Retinal pigment epithelial cell (primary cell): ENCODE results near the gene DNER.

ENCODE experiments used
- DNase-seq: peaks from one replicate; pipeline ENCODE4 v3.0.0-alpha.2; 2010; ENCODE audit warnings: low read depth
- H3K4me3 ChIP-seq: 2 replicates; pipeline ENCODE4 v1.5.1; 2011; ENCODE audit warnings: mild to moderate bottlenecking, low read length, control low read depth, moderate library complexity
- CTCF ChIP-seq: conservative IDR thresholded peaks from 2 replicates; pipeline ENCODE4 v1.5.1; 2011; ENCODE audit warnings: low read depth, low read length, control low read depth, inconsistent platforms

Gene DNER

DNA sequence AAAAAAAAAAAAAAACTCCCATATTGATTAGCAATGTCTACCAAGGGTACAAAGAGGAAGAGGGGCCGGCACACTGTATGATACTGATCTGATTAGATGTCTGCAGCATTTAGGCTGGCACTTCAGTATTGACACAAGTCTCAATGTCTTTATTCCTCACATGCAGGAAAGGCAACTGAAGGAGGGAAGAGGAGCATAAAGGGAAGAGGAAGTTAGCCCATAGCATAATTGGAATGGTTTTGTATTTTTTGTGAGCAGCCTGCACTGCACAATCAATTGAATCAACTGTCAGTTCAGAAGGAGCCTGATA lies 79.0 kb downstream of the DNER start:
- DNase-seq = no peak
- no peak overlapping the region for H3K4me3 ChIP-seq
- TF ChIP-seq CTCF = no peak

DNA sequence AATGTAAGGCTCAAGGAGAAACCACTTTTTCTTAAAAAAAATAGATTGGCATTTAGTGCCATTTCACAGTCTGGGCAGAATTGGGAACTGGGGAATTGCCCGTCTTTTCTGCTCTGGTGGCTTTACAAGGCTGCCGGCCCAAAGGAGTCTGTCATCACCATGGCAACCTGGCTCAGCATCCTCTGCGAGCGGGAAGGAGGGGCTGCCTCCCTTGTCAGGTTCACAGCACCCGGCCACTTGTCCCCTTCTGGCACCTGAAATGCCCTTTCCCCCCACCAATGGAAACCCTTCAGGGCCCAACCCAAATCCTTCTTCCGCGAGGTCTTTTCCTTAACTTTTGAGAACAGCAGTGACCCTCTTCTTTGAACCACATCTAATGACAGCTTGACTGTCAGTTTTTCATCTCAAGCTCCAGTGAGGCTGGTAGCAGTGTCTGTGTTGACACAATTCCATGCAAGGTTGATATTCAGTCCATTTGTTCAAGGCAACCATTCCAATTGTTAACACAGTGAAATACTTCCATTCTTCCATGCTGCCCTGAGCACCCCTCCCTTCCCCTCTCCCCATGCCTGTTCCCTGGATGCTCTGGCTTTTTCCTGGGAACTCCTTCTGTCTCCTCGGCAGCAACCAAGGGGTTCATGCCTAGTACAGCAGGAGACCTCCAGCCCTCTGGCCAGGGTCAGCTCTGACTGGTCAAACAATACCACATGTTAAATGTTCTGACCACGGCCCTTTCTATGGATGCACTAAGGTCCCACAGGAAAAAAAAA lies 79.6 kb downstream of the DNER start:
- no peak for DNase-seq
- no peak for TF ChIP-seq CTCF
- H3K4me3 ChIP-seq = no peak overlapping the region

- DNase-seq = no peak
- TF ChIP-seq CTCF = no peak
- no peak overlapping the region for H3K4me3 ChIP-seq
Observed at GRCh38 chr2:229633556-229633955, 80.8 kb downstream of the DNER start.

DNA sequence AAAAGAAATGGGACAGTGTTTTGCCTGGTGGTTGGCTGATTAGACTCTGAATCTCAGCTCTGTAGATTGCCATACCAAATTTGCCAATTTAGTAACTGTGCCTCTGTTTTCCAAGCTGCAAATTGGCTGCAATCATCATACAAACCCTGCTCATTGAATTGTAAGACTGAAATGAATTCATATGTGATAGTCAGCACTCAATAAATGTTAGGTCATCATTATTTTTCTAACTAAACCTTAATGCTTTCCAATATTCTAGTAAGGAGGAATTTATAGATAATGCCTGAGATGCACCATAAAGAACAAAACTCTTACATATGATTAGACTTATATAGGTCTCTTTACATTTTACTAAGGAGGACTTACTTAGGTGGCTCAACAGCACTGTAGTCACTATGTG lies 85.3 kb downstream of the DNER start:
- DNase-seq = no peak
- no peak for TF ChIP-seq CTCF
- H3K4me3 ChIP-seq = no peak overlapping the region

DNA sequence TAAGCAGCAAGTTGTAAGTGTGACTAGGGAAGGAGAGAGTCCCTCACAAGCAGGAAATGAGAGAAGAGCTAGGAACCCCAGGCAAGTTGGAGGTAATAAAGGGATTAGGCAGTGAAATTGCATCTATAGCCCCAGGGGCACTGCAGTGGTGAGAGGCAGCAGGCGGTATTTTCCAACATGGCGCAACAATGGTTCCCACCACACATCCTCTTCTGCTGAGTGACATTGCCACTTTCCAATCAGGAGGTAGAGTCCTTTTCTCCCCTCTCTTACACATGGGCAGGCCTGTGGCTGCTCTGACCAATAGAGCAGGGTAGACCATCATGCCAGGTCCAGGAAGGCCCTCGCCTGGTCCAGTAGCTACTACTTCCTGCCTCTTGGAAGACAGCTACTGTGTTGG lies 86.6 kb downstream of the DNER start:
- no peak overlapping the region for H3K4me3 ChIP-seq
- no peak for DNase-seq
- no peak for TF ChIP-seq CTCF

DNA sequence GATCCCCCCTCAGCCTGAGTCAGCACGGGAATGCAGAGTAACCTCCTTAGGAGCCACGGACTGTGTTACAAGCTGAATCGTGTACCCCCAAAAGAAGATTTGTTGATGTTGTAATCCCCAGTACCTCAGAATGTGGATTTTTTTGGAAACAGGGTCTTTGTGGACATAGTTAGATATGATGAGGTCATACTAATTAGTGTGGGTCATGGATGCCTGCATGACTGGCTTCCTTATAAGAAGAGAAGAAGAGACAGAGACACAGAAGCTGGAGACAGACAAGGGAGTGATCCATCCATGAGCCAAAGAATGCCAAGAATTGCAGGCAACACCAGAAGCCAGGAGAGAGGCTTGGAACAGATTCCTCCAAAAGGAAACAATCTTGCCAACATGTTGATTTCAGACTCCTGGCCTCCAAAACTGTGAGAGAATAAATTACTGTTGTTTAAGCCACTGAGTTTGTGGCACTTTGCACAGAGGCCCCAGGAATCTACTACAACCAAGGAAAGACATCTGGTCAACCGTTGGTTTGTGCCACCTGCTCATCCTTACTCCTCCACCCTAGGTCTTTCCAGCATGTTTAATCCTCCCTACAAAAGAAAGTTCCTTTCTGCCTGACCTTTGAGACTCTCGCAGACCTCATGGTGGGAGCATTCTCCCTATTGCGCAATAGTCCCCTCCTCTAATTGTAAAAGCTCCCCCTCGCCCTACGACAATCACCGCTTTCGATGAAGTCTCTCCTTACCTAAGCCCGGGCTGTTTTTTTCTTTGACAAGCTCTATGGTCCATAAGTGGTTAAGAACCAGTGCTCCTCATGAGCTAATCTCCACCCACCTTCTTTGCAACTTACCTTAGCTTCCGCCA lies 91.6 kb downstream of the DNER start:
- no peak for TF ChIP-seq CTCF
- no peak overlapping the region for H3K4me3 ChIP-seq
- no peak for DNase-seq

DNA sequence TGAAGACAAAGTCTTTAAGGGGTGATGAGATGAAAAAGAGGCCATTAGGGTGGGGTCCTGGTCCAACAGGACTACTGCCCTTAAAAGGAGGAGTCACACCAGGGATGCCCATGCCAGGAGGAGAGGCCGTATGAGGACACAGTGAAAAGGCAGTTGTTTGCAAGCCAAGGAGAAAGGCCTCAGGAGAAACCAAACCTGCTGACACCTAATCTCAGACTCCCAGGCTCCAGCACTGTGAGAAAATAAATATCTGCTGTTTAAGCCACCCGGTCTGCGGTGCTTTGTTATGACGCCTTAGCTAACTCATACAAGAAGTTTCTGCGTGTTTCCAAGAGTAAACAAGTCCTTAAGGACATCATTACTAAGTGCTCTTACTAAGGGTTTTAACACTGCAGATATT lies 93.6 kb downstream of the DNER start:
- DNase-seq = no peak
- no peak for TF ChIP-seq CTCF
- no peak overlapping the region for H3K4me3 ChIP-seq
